ENCODE measurements around the gene R3HDM1. TPM values are rescaled to one million over a fixed set of nuclear protein-coding genes. Genes with fewer than 3 reads are reported as not detected.

Gene R3HDM1
- total and polyA plus RNA-seq, 2 donors (not counting 1 experiment from before 2014, with no cell fraction given) = 12.4 to 33.1 TPM

GRCh38 chr2:135636982-135637381 is 105.7 kb downstream of the R3HDM1 start:
- H3K9me3 ChIP-seq (ENCODE audit: control insufficient read depth, insufficient read depth, low read depth, low read length) = no peaks in the 10 kb centered on the region

GRCh38 chr2:135637456-135638087 is 106.3 kb downstream of the R3HDM1 start:
- Histone ChIP-seq H3K4me2 (ENCODE audit: extremely low read depth, insufficient read depth, low read length) (no peak overlapping the region), H2AFZ (ENCODE audit: low read length) (no peak overlapping the region), H3K9ac (ENCODE audit: insufficient read depth, low read length) (no peak overlapping the region), H3K27me3 (ENCODE audit: control insufficient read depth, insufficient read depth, low read length) (no peaks in the 10 kb centered on the region), H4K20me1 (ENCODE audit: control insufficient read depth, extremely low read depth, insufficient read depth, low read length) (no peaks in the 10 kb centered on the region), H3K4me1 (ENCODE audit: control insufficient read depth, extremely low read depth, insufficient read depth, low read length) (no peaks in the 10 kb centered on the region), H3K79me2 (ENCODE audit: control insufficient read depth, insufficient read depth, low read length) (no peaks in the 10 kb centered on the region), H3K27ac (ENCODE audit: insufficient read depth, low read length) (no peak overlapping the region), H3K9me3 (ENCODE audit: control insufficient read depth, insufficient read depth, low read depth, low read length) (no peaks in the 10 kb centered on the region), H3K4me3 (replicated peaks in 1 of 4; ENCODE audit: control extremely low read depth in 1 of 4, insufficient read depth in 1 of 4, low read depth in 3 of 4, low read length in 4 of 4) (no peak overlapping the region), H3K36me3 (ENCODE audit: control insufficient read depth, insufficient read depth, low read length) (peaks cover 5% of the 10 kb centered on the region)
- TF ChIP-seq, protein P1, sequence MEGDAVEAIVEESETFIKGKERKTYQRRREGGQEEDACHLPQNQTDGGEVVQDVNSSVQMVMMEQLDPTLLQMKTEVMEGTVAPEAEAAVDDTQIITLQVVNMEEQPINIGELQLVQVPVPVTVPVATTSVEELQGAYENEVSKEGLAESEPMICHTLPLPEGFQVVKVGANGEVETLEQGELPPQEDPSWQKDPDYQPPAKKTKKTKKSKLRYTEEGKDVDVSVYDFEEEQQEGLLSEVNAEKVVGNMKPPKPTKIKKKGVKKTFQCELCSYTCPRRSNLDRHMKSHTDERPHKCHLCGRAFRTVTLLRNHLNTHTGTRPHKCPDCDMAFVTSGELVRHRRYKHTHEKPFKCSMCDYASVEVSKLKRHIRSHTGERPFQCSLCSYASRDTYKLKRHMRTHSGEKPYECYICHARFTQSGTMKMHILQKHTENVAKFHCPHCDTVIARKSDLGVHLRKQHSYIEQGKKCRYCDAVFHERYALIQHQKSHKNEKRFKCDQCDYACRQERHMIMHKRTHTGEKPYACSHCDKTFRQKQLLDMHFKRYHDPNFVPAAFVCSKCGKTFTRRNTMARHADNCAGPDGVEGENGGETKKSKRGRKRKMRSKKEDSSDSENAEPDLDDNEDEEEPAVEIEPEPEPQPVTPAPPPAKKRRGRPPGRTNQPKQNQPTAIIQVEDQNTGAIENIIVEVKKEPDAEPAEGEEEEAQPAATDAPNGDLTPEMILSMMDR (conservative IDR thresholded peaks at IDR 0.05 in 1 of 2, IDR thresholded peaks at IDR 0.05 in 1 of 2; ENCODE audit: low read depth in 1 of 2, low read length in 2 of 2) = no peak
- no peak for TF ChIP-seq EZH2 (IDR thresholded peaks at IDR 0.05; ENCODE audit: low read length, missing control alignments)
- no peak for DNase-seq (ENCODE audit: low read depth in 2 of 2)

More at GRCh38 chr2:135636982-135637381, 105.7 kb downstream of the R3HDM1 start:
- Histone ChIP-seq H3K79me2 (ENCODE audit: control insufficient read depth, insufficient read depth, low read length) (no peaks in the 10 kb centered on the region), H3K36me3 (ENCODE audit: control insufficient read depth, insufficient read depth, low read length) (peaks cover 5% of the 10 kb centered on the region), H3K27me3 (ENCODE audit: control insufficient read depth, insufficient read depth, low read length) (no peaks in the 10 kb centered on the region), H3K27ac (ENCODE audit: insufficient read depth, low read length) (no peak overlapping the region), H3K4me1 (ENCODE audit: control insufficient read depth, extremely low read depth, insufficient read depth, low read length) (no peaks in the 10 kb centered on the region), H3K4me3 (replicated peaks in 1 of 4; ENCODE audit: control extremely low read depth in 1 of 4, insufficient read depth in 1 of 4, low read depth in 3 of 4, low read length in 4 of 4) (no peak overlapping the region), H3K9ac (ENCODE audit: insufficient read depth, low read length) (no peak overlapping the region), H3K4me2 (ENCODE audit: extremely low read depth, insufficient read depth, low read length) (no peak overlapping the region), H4K20me1 (ENCODE audit: control insufficient read depth, extremely low read depth, insufficient read depth, low read length) (no peaks in the 10 kb centered on the region), H2AFZ (ENCODE audit: low read length) (no peak overlapping the region)
- DNase-seq (ENCODE audit: low read depth in 2 of 2) = no peak
- no peak for TF ChIP-seq EZH2 (IDR thresholded peaks at IDR 0.05; ENCODE audit: low read length, missing control alignments)
- TF ChIP-seq, protein P1 (conservative IDR thresholded peaks at IDR 0.05 in 1 of 2, IDR thresholded peaks at IDR 0.05 in 1 of 2; ENCODE audit: low read depth in 1 of 2, low read length in 2 of 2) = no peak

GRCh38 chr2:135638825-135639224 is 107.5 kb downstream of the R3HDM1 start:
- H3K27ac ChIP-seq (ENCODE audit: insufficient read depth, low read length) = no peak overlapping the region
- H2AFZ ChIP-seq (ENCODE audit: low read length) = no peak overlapping the region
- no peaks in the 10 kb centered on the region for H3K4me1 ChIP-seq (ENCODE audit: control insufficient read depth, extremely low read depth, insufficient read depth, low read length)
- H3K36me3 ChIP-seq (ENCODE audit: control insufficient read depth, insufficient read depth, low read length) = peaks cover 5% of the 10 kb centered on the region
- H3K4me2 ChIP-seq (ENCODE audit: extremely low read depth, insufficient read depth, low read length) = no peak overlapping the region
- TF ChIP-seq EZH2 (IDR thresholded peaks at IDR 0.05; ENCODE audit: low read length, missing control alignments) = no peak
- no peaks in the 10 kb centered on the region for H3K9me3 ChIP-seq (ENCODE audit: control insufficient read depth, insufficient read depth, low read depth, low read length)
- DNase-seq (ENCODE audit: low read depth in 2 of 2) = no peak
- H3K27me3 ChIP-seq (ENCODE audit: control insufficient read depth, insufficient read depth, low read length) = no peaks in the 10 kb centered on the region
- no peak overlapping the region for H3K4me3 ChIP-seq (replicated peaks in 1 of 4; ENCODE audit: control extremely low read depth in 1 of 4, insufficient read depth in 1 of 4, low read depth in 3 of 4, low read length in 4 of 4)
- H3K9ac ChIP-seq (ENCODE audit: insufficient read depth, low read length) = no peak overlapping the region
- no peaks in the 10 kb centered on the region for H4K20me1 ChIP-seq (ENCODE audit: control insufficient read depth, extremely low read depth, insufficient read depth, low read length)
- H3K79me2 ChIP-seq (ENCODE audit: control insufficient read depth, insufficient read depth, low read length) = no peaks in the 10 kb centered on the region
